Spleen (tissue), 11 donors: Measurements from ENCODE around the gene ADCY2. TPM values are rescaled to one million over a fixed set of nuclear protein-coding genes. Genes with fewer than 3 reads are reported as not detected.

Source experiments
- DNase-seq: peaks from one replicate; pipeline ENCODE4 v3.0.0-alpha.2; 2020
- H3K27ac ChIP-seq, 8 donors: fragments of 200-600 bp; sonication (generic) in 7 of 8; 1 replicate in 4 of 8; 2 replicates in 4 of 8; pipeline versions ENCODE4 v1.5.0 to v1.8.0; 2016 to 2021; ENCODE audit warnings: inconsistent platforms in 4 of 8, mild to moderate bottlenecking in 4 of 8, moderate library complexity in 1 of 8
- H3K27me3 ChIP-seq, 7 donors: fragments of 200-600 bp; sonication (generic) in 6 of 7; replicated peaks in 1 of 7; 1 replicate in 4 of 7; 2 replicates in 3 of 7; pipeline versions ENCODE4 v1.5.0 to v1.8.0; 2016 to 2021; ENCODE audit warnings: inconsistent platforms in 3 of 7, mild to moderate bottlenecking in 1 of 7
- H3K36me3 ChIP-seq, 6 donors: fragments of 200-600 bp; sonication (generic) in 5 of 6; 1 replicate in 4 of 6; 2 replicates in 2 of 6; pipeline versions ENCODE4 v1.5.0 to v1.8.0; 2016 to 2021; ENCODE audit warnings: inconsistent platforms in 2 of 6
- H3K4me1 ChIP-seq, 6 donors: fragments of 200-600 bp; sonication (generic) in 5 of 6; 1 replicate in 3 of 6; 2 replicates in 3 of 6; pipeline versions ENCODE4 v1.5.0 to v1.8.0; 2016 to 2021; ENCODE audit warnings: inconsistent platforms in 3 of 6
- H3K4me3 ChIP-seq, 8 donors: fragments of 200-600 bp; sonication (generic) in 7 of 8; 1 replicate in 4 of 8; 2 replicates in 4 of 8; pipeline versions ENCODE4 v1.5.0 to v1.8.0; 2016 to 2021; ENCODE audit warnings: inconsistent platforms in 4 of 8, mild to moderate bottlenecking in 4 of 8, moderate library complexity in 2 of 8
- H3K9me3 ChIP-seq, 8 donors: fragments of 200-600 bp; sonication (generic) in 7 of 8; 1 replicate in 4 of 8; 2 replicates in 4 of 8; pipeline versions ENCODE4 v1.5.0 to v1.8.0; 2016 to 2021; ENCODE audit warnings: inconsistent platforms in 4 of 8
- POLR2A ChIP-seq, 3 donors: fragments of 450-650 bp; IDR thresholded peaks; one replicate each; pipeline ENCODE4 v1.5.1; 2017; ENCODE audit warnings: antibody characterized with exemption in 3 of 3, mild to moderate bottlenecking in 1 of 3
- POLR2AphosphoS5 ChIP-seq, 3 donors: sonication (generic); formaldehyde crosslinking; IDR thresholded peaks; one replicate each; pipeline ENCODE4 v1.5.1; 2017; ENCODE audit warnings: antibody characterized with exemption in 3 of 3
- WGBS, 5 donors: extraction: QIAGEN DNeasy Blood & Tissue Kit in 3 of 5; methylation state at CpG; one replicate each; pipeline versions ENCODE4 v1.1.5 to v1.1.7; 2013 to 2018; 5-methylcytosine and 5-hydroxymethylcytosine counted together
- intact Hi-C: fragments of 100-400 bp; cut with DNase I; formaldehyde crosslinking; loops from one replicate; pipeline ENCODE4 v1.15.0; 2023; ENCODE audit warnings: low total_unique reads
- polyA plus RNA-seq, 3 donors: library from polyadenylated mRNA; stranded (reverse); fragments of 200-250 nt; gene quantifications; one replicate each; pipeline ENCODE4 v1.2.1, GENCODE V29; 2013
- total RNA-seq, 7 donors: library from RNA; depleted of rRNA in 3 of 7; stranded (reverse); fragments of >200 nt in 3 of 7; fragmentation: NEBNext Ultra II Directional in 4 of 7; extraction: Animal tissue kit (Norgen Biotek cat#: 25700) in 4 of 7; gene quantifications; one replicate each; pipeline versions ENCODE4 v1.1.0 to v1.2.1, GENCODE V29; 2016 to 2021
- TF ChIP-seq, protein P1 (sequence below), 11 experiments: fragments of 200-600 bp in 7 of 11; fragments of 450-650 bp in 4 of 11; sonication (generic) in 4 of 11; IDR thresholded peaks in 8 of 11; conservative IDR thresholded peaks in 3 of 11; 1 replicate in 7 of 11; 2 replicates in 4 of 11; pipeline versions ENCODE4 v1.4.0 to v1.8.0; 2016 to 2021; ENCODE audit warnings: antibody characterized with exemption in 11 of 11, inconsistent platforms in 4 of 11, mild to moderate bottlenecking in 1 of 11
- donor health status: healthy with polysubstance abuse.
- donor health status: DM: no; HTN: no; CAD: no; lungs with moderate emphysema.
- donor health status: DM: no; HTN: no; CAD: no.
- donor health status: Bipolar disorder and iron deficiency.
- donor health status: healthy.
- donor health status: DM: no; HTN: no; CAD: no.
- donor health status: DM: yes; HTN: yes; CAD: no.

Gene ADCY2
- total and polyA plus RNA-seq, 10 donors: 0.02 to 1.5 (median 0.18) TPM

- no peaks in the 10 kb centered on the region for H3K9me3 ChIP-seq
- no peak overlapping the region for H3K27ac ChIP-seq
- H3K4me3 ChIP-seq: no peak overlapping the region
- intact Hi-C loops: no loop called here
- no peaks in the 10 kb centered on the region for H3K4me1 ChIP-seq
- no peaks in the 10 kb centered on the region for H3K36me3 ChIP-seq
- peaks cover 0 to 5% (median 0%) of the 10 kb centered on the region in 7 donors for H3K27me3 ChIP-seq
- WGBS, 5 donors: 84 to 94% (median 92%) methylated on average over 5 of the region's 5 CpGs
- no peak for DNase-seq
- TF ChIP-seq, protein P1, sequence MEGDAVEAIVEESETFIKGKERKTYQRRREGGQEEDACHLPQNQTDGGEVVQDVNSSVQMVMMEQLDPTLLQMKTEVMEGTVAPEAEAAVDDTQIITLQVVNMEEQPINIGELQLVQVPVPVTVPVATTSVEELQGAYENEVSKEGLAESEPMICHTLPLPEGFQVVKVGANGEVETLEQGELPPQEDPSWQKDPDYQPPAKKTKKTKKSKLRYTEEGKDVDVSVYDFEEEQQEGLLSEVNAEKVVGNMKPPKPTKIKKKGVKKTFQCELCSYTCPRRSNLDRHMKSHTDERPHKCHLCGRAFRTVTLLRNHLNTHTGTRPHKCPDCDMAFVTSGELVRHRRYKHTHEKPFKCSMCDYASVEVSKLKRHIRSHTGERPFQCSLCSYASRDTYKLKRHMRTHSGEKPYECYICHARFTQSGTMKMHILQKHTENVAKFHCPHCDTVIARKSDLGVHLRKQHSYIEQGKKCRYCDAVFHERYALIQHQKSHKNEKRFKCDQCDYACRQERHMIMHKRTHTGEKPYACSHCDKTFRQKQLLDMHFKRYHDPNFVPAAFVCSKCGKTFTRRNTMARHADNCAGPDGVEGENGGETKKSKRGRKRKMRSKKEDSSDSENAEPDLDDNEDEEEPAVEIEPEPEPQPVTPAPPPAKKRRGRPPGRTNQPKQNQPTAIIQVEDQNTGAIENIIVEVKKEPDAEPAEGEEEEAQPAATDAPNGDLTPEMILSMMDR (IDR thresholded peaks at IDR 0.05 in 8 of 11, conservative IDR thresholded peaks at IDR 0.05 in 3 of 11): no peak
- no peak for TF ChIP-seq POLR2A (IDR thresholded peaks at IDR 0.05)
- no peak for TF ChIP-seq POLR2AphosphoS5 (IDR thresholded peaks at IDR 0.05)
Observed at GRCh38 chr5:7741415-7742065, 345.6 kb downstream of the ADCY2 start.

DNA sequence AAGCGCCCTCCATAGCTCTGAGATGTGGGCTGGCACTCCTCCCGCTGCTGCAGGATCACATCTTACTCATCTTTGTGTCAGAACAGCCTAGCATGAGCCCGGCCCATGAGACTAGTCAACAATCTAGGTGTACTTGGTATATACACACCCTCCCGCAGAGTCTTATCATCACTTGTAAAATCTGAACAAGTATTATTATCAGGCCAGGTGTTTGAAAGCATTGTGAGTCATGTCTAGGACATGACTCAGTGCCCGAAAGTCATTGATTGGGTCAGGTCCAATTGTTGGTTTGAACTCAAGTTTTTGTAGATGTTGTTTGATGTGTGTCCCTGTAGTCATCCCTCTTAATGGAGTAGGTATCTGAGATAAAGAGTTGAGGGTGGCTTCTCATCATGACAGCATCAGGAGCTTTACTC is 346.3 kb downstream of the ADCY2 start:
- Histone ChIP-seq H3K36me3 (no peaks in the 10 kb centered on the region), H3K27me3 (peaks cover 0 to 8% (median 0%) of the 10 kb centered on the region in 7 donors), H3K9me3 (no peaks in the 10 kb centered on the region), H3K4me3 (no peak overlapping the region), H3K27ac (no peak overlapping the region), H3K4me1 (no peaks in the 10 kb centered on the region)
- intact Hi-C loops: no loop called here
- DNase-seq: no peak
- TF ChIP-seq, protein P1 (IDR thresholded peaks at IDR 0.05 in 8 of 11, conservative IDR thresholded peaks at IDR 0.05 in 3 of 11): no peak
- TF ChIP-seq POLR2AphosphoS5 (IDR thresholded peaks at IDR 0.05) (no peak), POLR2A (IDR thresholded peaks at IDR 0.05) (no peak)
- 84 to 93% (median 88%) methylated on average over 5 of the region's 5 CpGs for WGBS, 5 donors

DNA sequence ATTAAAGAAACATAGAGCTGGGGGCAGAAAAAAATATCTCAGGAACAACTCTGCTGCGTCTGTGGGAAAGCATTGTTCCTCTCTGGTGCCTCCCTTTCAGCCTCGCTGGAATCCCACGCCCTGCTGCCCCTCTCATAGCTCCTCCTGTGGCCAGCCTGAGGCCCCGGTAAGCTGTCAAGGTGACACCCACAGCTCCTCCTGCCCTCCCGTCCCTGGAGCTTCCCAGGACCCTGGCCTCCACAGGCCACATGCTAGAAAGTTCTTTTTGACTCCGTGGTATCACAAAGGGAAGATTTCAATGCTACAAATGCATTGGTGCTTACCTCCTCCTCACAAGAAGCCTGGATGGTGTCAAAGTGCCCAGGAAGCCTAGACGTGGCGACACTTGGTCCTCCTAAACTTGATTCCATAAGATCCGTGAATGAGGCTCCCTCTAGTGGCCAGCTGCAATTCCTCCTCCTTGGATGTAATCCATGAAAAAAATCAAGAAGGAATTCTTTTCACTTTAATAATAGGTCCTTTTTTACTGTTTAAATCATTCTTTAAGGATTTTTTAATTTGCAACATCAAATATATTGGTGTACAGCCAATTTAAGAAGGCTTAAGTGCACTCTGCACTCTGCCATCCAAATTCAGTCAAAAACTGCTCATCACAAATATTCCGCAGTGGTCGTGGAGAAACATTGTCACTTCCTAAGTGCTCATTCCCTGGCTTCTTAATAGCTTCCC is 350.1 kb downstream of the ADCY2 start:
- H3K27me3 ChIP-seq: peaks cover 0 to 8% (median 0%) of the 10 kb centered on the region in 7 donors
- H3K4me1 ChIP-seq: no peaks in the 10 kb centered on the region
- DNase-seq: no peak
- H3K36me3 ChIP-seq: no peaks in the 10 kb centered on the region
- TF ChIP-seq, protein P1 (IDR thresholded peaks at IDR 0.05 in 8 of 11, conservative IDR thresholded peaks at IDR 0.05 in 3 of 11): peak in 10 of 11 experiments; percentile 18 to 79 (median 64)
- TF ChIP-seq POLR2AphosphoS5 (IDR thresholded peaks at IDR 0.05): no peak
- H3K27ac ChIP-seq: no peak overlapping the region
- H3K4me3 ChIP-seq: no peak overlapping the region
- no peaks in the 10 kb centered on the region for H3K9me3 ChIP-seq
- WGBS, 5 donors: 26 to 33% (median 28%) methylated on average over 11 of the region's 11 CpGs
- intact Hi-C loops: loop anchor here (5.0 kb wide), 1 partner anchor 979 kb away; no protein-coding TSS in a partner anchor

- TF ChIP-seq, protein P1 (IDR thresholded peaks at IDR 0.05 in 8 of 11, conservative IDR thresholded peaks at IDR 0.05 in 3 of 11): no peak
- TF ChIP-seq POLR2AphosphoS5 (IDR thresholded peaks at IDR 0.05) (no peak), POLR2A (IDR thresholded peaks at IDR 0.05) (no peak)
- WGBS, 5 donors: 78 to 91% (median 86%) methylated on average over 6 of the region's 6 CpGs
- Histone ChIP-seq H3K36me3 (no peaks in the 10 kb centered on the region), H3K4me3 (no peak overlapping the region), H3K4me1 (no peaks in the 10 kb centered on the region), H3K9me3 (no peaks in the 10 kb centered on the region), H3K27me3 (peaks cover 0 to 8% (median 0%) of the 10 kb centered on the region in 7 donors), H3K27ac (no peak overlapping the region)
- intact Hi-C loops: loop anchor here (5.0 kb wide), 1 partner anchor 980 kb away; no protein-coding TSS in a partner anchor
- no peak for DNase-seq
Observed at GRCh38 chr5:7747728-7748127, 351.8 kb downstream of the ADCY2 start.
